ENCODE results near the gene MYL5. TPM values are rescaled to one million over a fixed set of nuclear protein-coding genes. Genes with fewer than 3 reads are reported as not detected.

MYL5 gene
- polyA plus RNA-seq, 1 donor from 2014 or later = 15.1 TPM

DNA sequence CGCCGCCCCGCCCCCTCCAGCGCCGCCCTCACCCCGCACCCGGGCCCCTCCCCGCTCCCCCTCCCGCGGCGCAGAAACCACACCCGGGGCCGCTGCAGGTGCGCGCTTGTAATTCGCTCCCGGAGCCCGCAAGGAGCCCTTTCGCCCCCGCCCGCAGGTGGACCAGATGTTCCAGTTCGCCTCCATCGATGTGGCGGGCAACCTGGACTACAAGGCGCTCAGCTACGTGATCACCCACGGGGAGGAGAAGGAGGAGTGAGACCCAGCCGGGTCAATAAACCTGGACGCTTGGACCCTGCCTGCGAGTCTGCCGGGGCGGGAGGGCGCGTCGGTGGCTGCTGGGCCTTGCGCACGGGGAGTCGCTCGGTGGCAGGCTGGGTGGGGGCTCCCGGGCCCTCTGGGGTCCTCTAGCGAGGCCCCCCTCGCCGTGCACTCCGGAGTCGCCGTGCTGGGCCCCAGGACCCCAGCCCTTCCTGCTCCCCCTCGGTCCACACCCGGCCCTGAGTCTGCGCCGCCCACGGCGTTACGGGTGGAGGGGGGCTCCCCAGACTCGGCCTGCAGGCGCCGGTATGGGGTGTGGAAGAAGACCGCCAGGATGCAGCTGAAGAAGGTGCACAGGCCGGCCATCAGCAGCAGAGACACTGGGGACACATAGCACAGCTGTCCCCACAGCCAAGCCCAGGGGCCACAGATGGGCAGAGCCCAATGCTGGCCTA lies 7.6 kb downstream of the MYL5 start:
- no peaks in the 10 kb centered on the region for H3K9me2 ChIP-seq (ENCODE audit: insufficient read depth, low read length)
- H3K27me3 ChIP-seq (ENCODE audit: insufficient read depth, low read depth, low read length) = no peaks in the 10 kb centered on the region
- no peaks in the 10 kb centered on the region for H4K20me1 ChIP-seq (ENCODE audit: insufficient read depth)
- H3K9me3 ChIP-seq (ENCODE audit: low read length) = no peaks in the 10 kb centered on the region
- no peak overlapping the region for H3K4me2 ChIP-seq (ENCODE audit: low read length)
- TF ChIP-seq, protein P1, sequence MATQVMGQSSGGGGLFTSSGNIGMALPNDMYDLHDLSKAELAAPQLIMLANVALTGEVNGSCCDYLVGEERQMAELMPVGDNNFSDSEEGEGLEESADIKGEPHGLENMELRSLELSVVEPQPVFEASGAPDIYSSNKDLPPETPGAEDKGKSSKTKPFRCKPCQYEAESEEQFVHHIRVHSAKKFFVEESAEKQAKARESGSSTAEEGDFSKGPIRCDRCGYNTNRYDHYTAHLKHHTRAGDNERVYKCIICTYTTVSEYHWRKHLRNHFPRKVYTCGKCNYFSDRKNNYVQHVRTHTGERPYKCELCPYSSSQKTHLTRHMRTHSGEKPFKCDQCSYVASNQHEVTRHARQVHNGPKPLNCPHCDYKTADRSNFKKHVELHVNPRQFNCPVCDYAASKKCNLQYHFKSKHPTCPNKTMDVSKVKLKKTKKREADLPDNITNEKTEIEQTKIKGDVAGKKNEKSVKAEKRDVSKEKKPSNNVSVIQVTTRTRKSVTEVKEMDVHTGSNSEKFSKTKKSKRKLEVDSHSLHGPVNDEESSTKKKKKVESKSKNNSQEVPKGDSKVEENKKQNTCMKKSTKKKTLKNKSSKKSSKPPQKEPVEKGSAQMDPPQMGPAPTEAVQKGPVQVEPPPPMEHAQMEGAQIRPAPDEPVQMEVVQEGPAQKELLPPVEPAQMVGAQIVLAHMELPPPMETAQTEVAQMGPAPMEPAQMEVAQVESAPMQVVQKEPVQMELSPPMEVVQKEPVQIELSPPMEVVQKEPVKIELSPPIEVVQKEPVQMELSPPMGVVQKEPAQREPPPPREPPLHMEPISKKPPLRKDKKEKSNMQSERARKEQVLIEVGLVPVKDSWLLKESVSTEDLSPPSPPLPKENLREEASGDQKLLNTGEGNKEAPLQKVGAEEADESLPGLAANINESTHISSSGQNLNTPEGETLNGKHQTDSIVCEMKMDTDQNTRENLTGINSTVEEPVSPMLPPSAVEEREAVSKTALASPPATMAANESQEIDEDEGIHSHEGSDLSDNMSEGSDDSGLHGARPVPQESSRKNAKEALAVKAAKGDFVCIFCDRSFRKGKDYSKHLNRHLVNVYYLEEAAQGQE (IDR thresholded peaks at IDR 0.05; ENCODE audit: borderline replicate concordance) = no peak
- TF ChIP-seq, protein P2, sequence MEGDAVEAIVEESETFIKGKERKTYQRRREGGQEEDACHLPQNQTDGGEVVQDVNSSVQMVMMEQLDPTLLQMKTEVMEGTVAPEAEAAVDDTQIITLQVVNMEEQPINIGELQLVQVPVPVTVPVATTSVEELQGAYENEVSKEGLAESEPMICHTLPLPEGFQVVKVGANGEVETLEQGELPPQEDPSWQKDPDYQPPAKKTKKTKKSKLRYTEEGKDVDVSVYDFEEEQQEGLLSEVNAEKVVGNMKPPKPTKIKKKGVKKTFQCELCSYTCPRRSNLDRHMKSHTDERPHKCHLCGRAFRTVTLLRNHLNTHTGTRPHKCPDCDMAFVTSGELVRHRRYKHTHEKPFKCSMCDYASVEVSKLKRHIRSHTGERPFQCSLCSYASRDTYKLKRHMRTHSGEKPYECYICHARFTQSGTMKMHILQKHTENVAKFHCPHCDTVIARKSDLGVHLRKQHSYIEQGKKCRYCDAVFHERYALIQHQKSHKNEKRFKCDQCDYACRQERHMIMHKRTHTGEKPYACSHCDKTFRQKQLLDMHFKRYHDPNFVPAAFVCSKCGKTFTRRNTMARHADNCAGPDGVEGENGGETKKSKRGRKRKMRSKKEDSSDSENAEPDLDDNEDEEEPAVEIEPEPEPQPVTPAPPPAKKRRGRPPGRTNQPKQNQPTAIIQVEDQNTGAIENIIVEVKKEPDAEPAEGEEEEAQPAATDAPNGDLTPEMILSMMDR (IDR thresholded peaks at IDR 0.05; ENCODE audit: poor library complexity, severe bottlenecking) = no peak
- no peak for TF ChIP-seq TAF1 (IDR thresholded peaks at IDR 0.05; ENCODE audit: low read depth)
- no peak for TF ChIP-seq EZH2 (IDR thresholded peaks at IDR 0.05; ENCODE audit: borderline replicate concordance, insufficient read depth, low read length, poor library complexity, severe bottlenecking)
- H3K9ac ChIP-seq (ENCODE audit: low read length) = no peak overlapping the region
- no peaks in the 10 kb centered on the region for H3K36me3 ChIP-seq (ENCODE audit: insufficient read depth, low read length)
- H3K4me3 ChIP-seq (ENCODE audit: low read length) = no peak overlapping the region
- H2AFZ ChIP-seq (ENCODE audit: low read depth, low read length) = no peak overlapping the region
- no peaks in the 10 kb centered on the region for H3F3A ChIP-seq (ENCODE audit: insufficient read depth, low read length, poor library complexity, severe bottlenecking)
- H3K27ac ChIP-seq (ENCODE audit: low read length) = no peak overlapping the region
- H3K79me2 ChIP-seq (replicated peaks; ENCODE audit: insufficient read depth, low read length) = no peaks in the 10 kb centered on the region

DNA sequence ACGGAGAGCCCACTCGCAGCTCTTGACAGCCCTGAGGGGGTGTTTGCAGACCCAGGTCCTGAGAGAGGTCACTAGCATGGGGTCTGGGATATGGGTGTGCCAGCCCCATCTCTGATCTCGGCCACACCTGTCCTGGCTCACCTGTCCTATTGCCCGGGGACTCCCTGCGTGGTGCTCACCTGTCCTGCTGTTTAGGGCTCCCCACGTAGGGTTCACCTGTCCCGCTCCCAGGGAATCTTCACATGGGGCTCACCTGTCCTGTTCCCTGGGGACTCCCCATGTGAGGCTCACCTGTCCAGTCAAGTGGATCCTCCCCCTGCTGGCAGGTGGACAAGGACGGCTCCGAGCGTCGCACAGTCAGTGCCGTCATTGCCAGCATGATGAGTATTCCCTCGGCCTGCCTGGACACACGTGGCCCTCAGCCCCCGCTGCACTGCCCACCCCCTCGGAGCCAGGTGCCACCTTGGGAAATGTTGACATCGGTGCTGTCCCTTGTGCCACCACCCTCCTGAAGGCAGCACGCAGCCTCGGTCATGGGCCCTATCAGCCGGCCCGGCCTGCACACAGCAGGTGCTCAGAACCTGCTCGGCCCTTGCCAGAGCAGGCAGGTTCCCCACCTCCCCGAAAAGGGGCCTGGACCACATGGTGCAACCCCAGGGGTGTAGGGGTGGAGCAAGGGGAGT lies 8.3 kb downstream of the MYL5 start:
- no peak overlapping the region for H3K27ac ChIP-seq (ENCODE audit: low read length)
- H3K36me3 ChIP-seq (ENCODE audit: insufficient read depth, low read length) = no peaks in the 10 kb centered on the region
- no peaks in the 10 kb centered on the region for H4K20me1 ChIP-seq (ENCODE audit: insufficient read depth)
- H3F3A ChIP-seq (ENCODE audit: insufficient read depth, low read length, poor library complexity, severe bottlenecking) = no peaks in the 10 kb centered on the region
- H3K4me3 ChIP-seq (ENCODE audit: low read length) = no peak overlapping the region
- no peak overlapping the region for H2AFZ ChIP-seq (ENCODE audit: low read depth, low read length)
- no peaks in the 10 kb centered on the region for H3K79me2 ChIP-seq (replicated peaks; ENCODE audit: insufficient read depth, low read length)
- TF ChIP-seq POLR2AphosphoS5 (IDR thresholded peaks at IDR 0.05) = no peak
- TF ChIP-seq EZH2 (IDR thresholded peaks at IDR 0.05; ENCODE audit: borderline replicate concordance, insufficient read depth, low read length, poor library complexity, severe bottlenecking) = no peak
- TF ChIP-seq, protein P1 (IDR thresholded peaks at IDR 0.05; ENCODE audit: borderline replicate concordance) = no peak
- TF ChIP-seq, protein P2 (IDR thresholded peaks at IDR 0.05; ENCODE audit: poor library complexity, severe bottlenecking) = no peak
- no peak for TF ChIP-seq MXI1 (conservative IDR thresholded peaks at IDR 0.05; ENCODE audit: poor library complexity, severe bottlenecking)
- no peak for TF ChIP-seq SMC3 (conservative IDR thresholded peaks at IDR 0.05; ENCODE audit: poor library complexity)
- TF ChIP-seq TAF1 (IDR thresholded peaks at IDR 0.05; ENCODE audit: low read depth) = no peak
- no peak for TF ChIP-seq RAD21 (conservative IDR thresholded peaks at IDR 0.05)
- no peak for TF ChIP-seq EP300 (conservative IDR thresholded peaks at IDR 0.05; ENCODE audit: poor library complexity, severe bottlenecking)
- H3K4me2 ChIP-seq (ENCODE audit: low read length) = no peak overlapping the region
- H3K9me3 ChIP-seq (ENCODE audit: low read length) = no peaks in the 10 kb centered on the region
- H3K27me3 ChIP-seq (ENCODE audit: insufficient read depth, low read depth, low read length) = no peaks in the 10 kb centered on the region
- no peak overlapping the region for H3K9ac ChIP-seq (ENCODE audit: low read length)
- H3K9me2 ChIP-seq (ENCODE audit: insufficient read depth, low read length) = no peaks in the 10 kb centered on the region

Data from neural cell (in vitro differentiated cells).